Measurements from ENCODE around the gene SOD2. TPM values are rescaled to one million over a fixed set of nuclear protein-coding genes. Genes with fewer than 3 reads are reported as not detected.

The SOD2 gene
- total and polyA plus RNA-seq, 9 of the 15 experiments (the other 6 are each of a cell fraction or from before 2014, with no cell fraction given), result 39.8 to 140 (median 95.8) TPM

GRCh38 chr6:159645640-159646039 is 47.4 kb downstream of the SOD2 start:
- in situ Hi-C loops (cut with MboI) (no loop called here), intact Hi-C loops (cut with micrococcal nuclease) (no loop called here)
- Histone ChIP-seq H4K20me1 (replicated peaks; ENCODE audit: control insufficient read depth, insufficient read depth, low read length) (no peaks in the 10 kb centered on the region), H3K9me1 (ENCODE audit: control insufficient read depth, insufficient read depth, low read length) (no peaks in the 10 kb centered on the region), H3K36me3 (ENCODE audit: control insufficient read depth, insufficient read depth, low read length) (no peaks in the 10 kb centered on the region), H3K27ac (ENCODE audit: extremely low read depth, low read depth, low read length) (no peak overlapping the region), H2AFZ (ENCODE audit: low read depth, low read length) (no peak overlapping the region), H3K27me3 (ENCODE audit: control insufficient read depth in 2 of 2, insufficient read depth in 2 of 2, low read length in 2 of 2) (no peaks in the 10 kb centered on the region; a peak in 1 of 5 replicates), H3K9me3 (replicated peaks; ENCODE audit: control insufficient read depth, insufficient read depth, low read depth, low read length) (no peaks in the 10 kb centered on the region), H3K4me3 (no peak overlapping the region), H3K9ac (ENCODE audit: insufficient read depth in 1 of 2, low read depth in 2 of 2, low read length in 2 of 2) (no peak overlapping the region), H3K4me1 (replicated peaks in 1 of 2; ENCODE audit: control insufficient read depth in 2 of 2, insufficient read depth in 2 of 2, low read length in 2 of 2) (no peaks in the 10 kb centered on the region), H3K4me2 (ENCODE audit: insufficient read depth, low read length) (no peak overlapping the region), H3K79me2 (ENCODE audit: control insufficient read depth, insufficient read depth, low read length) (no peaks in the 10 kb centered on the region)
- ChIA-PET CTCF (ENCODE audit: low intra/inter-chr PET ratio) (no interaction called here), POLR2A (no interaction called here)
- ATAC-seq (no peak), FAIRE-seq (no peak), DNase-seq (ENCODE audit: extremely low read depth in 1 of 4, low spot score in 3 of 4) (no peak)
- WGBS (ENCODE audit: insufficient coverage, low coverage, missing lambda C conversion rate), result 38% methylated on average over 4 of the region's 4 CpGs
- no TSS peak for BruUV-seq (replicated peaks)
- no peak for TF ChIP-seq THRA (IDR thresholded peaks at IDR 0.05)
- no peak for TF ChIP-seq SRSF1 (IDR thresholded peaks at IDR 0.05; ENCODE audit: low read depth, low read length)
- TF ChIP-seq NONO (IDR thresholded peaks at IDR 0.05; ENCODE audit: low read depth in 2 of 2, low read length in 1 of 2), result no peak
- TF ChIP-seq ARHGAP35 (IDR thresholded peaks at IDR 0.05; ENCODE audit: partially characterized antibody), result no peak
- no peak for TF ChIP-seq PRMT5 (CRISPR knock-in tag; IDR thresholded peaks at IDR 0.05)
- no peak for TF ChIP-seq NEUROD1 (IDR thresholded peaks at IDR 0.05; ENCODE audit: borderline replicate concordance, low read depth, low read length, partially characterized antibody)
- no peak for TF ChIP-seq IFI16 (CRISPR knock-in tag; IDR thresholded peaks at IDR 0.05)
- TF ChIP-seq ZNF609 (CRISPR knock-in tag; IDR thresholded peaks at IDR 0.05; ENCODE audit: borderline replicate concordance), result no peak
- no peak for TF ChIP-seq KLF6 (CRISPR knock-in tag; IDR thresholded peaks at IDR 0.05; ENCODE audit: borderline replicate concordance)
- TF ChIP-seq HCFC1 (IDR thresholded peaks at IDR 0.05; ENCODE audit: low read depth, low read length), result no peak
- TF ChIP-seq SMARCA5 (IDR thresholded peaks at IDR 0.05), result no peak
- no peak for TF ChIP-seq TAF1 (IDR thresholded peaks at IDR 0.05; ENCODE audit: control insufficient read depth, extremely low read depth, insufficient read depth, low read length, severe bottlenecking)
- no peak for TF ChIP-seq ZNF347 (CRISPR knock-in tag; IDR thresholded peaks at IDR 0.05; ENCODE audit: low read depth)
- TF ChIP-seq ZC3H8 (IDR thresholded peaks at IDR 0.05), result no peak
- no peak for TF ChIP-seq RBFOX2 (IDR thresholded peaks at IDR 0.05; ENCODE audit: low read depth, low read length)
- no peak for TF ChIP-seq ZNF699 (CRISPR knock-in tag; IDR thresholded peaks at IDR 0.05; ENCODE audit: insufficient replicate concordance)
- TF ChIP-seq ZNF77 (CRISPR knock-in tag; IDR thresholded peaks at IDR 0.05), result no peak
- no peak for TF ChIP-seq ZNF277 (CRISPR knock-in tag; IDR thresholded peaks at IDR 0.05; ENCODE audit: borderline replicate concordance)
